ENCODE measurements around the gene HVCN1.

Gene HVCN1

GRCh38 chr12:110699591-110700445, 10.9 kb upstream of the HVCN1 start:
- DNase-seq (ENCODE audit: low spot score), result no peak

- DNase-seq (ENCODE audit: low spot score), result peak; percentile 87
Observed at GRCh38 chr12:110698171-110698902, 9.4 kb upstream of the HVCN1 start.

GRCh38 chr12:110697236-110697635, 8.3 kb upstream of the HVCN1 start:
- no peak for DNase-seq (ENCODE audit: low spot score)

GRCh38 chr12:110696283-110696682, 7.4 kb upstream of the HVCN1 start:
- no peak for DNase-seq (ENCODE audit: low spot score)

GRCh38 chr12:110694330-110694901, 5.5 kb upstream of the HVCN1 start:
- no peak for DNase-seq (ENCODE audit: low spot score)

GRCh38 chr12:110693731-110694130, 4.8 kb upstream of the HVCN1 start:
- no peak for DNase-seq (ENCODE audit: low spot score)

GRCh38 chr12:110690127-110690430, 1.2 kb upstream of the HVCN1 start:
- DNase-seq (ENCODE audit: low spot score), result no peak

GRCh38 chr12:110689281-110690126, 589 bp upstream of the HVCN1 start:
- peak; percentile 44 for DNase-seq (ENCODE audit: low spot score)

- DNase-seq (ENCODE audit: low spot score), result no peak
Observed at GRCh38 chr12:110687396-110688169, 1.3 kb downstream of the HVCN1 start.

- DNase-seq (ENCODE audit: low spot score), result no peak
Observed at GRCh38 chr12:110686294-110686903, 2.5 kb downstream of the HVCN1 start.

- DNase-seq (ENCODE audit: low spot score), result no peak
Observed at GRCh38 chr12:110684312-110684836, 4.5 kb downstream of the HVCN1 start.

- DNase-seq (ENCODE audit: low spot score), result no peak
Observed at GRCh38 chr12:110683888-110684287, 5.0 kb downstream of the HVCN1 start.

- DNase-seq (ENCODE audit: low spot score), result no peak
Observed at GRCh38 chr12:110680032-110680431, 8.9 kb downstream of the HVCN1 start.

- no peak for DNase-seq (ENCODE audit: low spot score)
Observed at GRCh38 chr12:110679201-110679600, 9.7 kb downstream of the HVCN1 start.

- DNase-seq (ENCODE audit: low spot score), result no peak
Observed at GRCh38 chr12:110677982-110678381, 10.9 kb downstream of the HVCN1 start.

GRCh38 chr12:110677206-110677911, 11.6 kb downstream of the HVCN1 start:
- DNase-seq (ENCODE audit: low spot score), result no peak

GRCh38 chr12:110676171-110676570, 12.7 kb downstream of the HVCN1 start:
- DNase-seq (ENCODE audit: low spot score), result no peak

GRCh38 chr12:110670161-110670701, 18.7 kb downstream of the HVCN1 start:
- no peak for DNase-seq (ENCODE audit: low spot score)

- no peak for DNase-seq (ENCODE audit: low spot score)
Observed at GRCh38 chr12:110669193-110669502, 19.8 kb downstream of the HVCN1 start.

Measured in HuH-7 (cell line).